GM12891 (cell line): ENCODE results near the gene BMP2.

ENCODE experiments used
- DNase-seq: peaks from one replicate; pipeline ENCODE4 v3.0.0; 2011; ENCODE audit warnings: low spot score; ENCODE audit not compliant: insufficient read length
- FAIRE-seq: peaks from 2 replicates; lab custom pipeline; 2011; peaks lifted over from hg19 to GRCh38; lab: Jason Lieb, UNC
- PAX5 ChIP-seq: IDR thresholded peaks from 2 replicates; pipeline ENCODE4 v1.6.1; 2011; ENCODE audit warnings: low read length, moderate library complexity, mild to moderate bottlenecking; ENCODE audit not compliant: insufficient read depth, severe bottlenecking
- POLR2A ChIP-seq: IDR thresholded peaks from 2 replicates; pipeline ENCODE4 v1.6.1; 2011; ENCODE audit warnings: low read depth, low read length, control low read depth
- POLR2AphosphoS5 ChIP-seq: IDR thresholded peaks from 2 replicates; pipeline ENCODE4 v1.6.1; 2011; ENCODE audit warnings: low read depth, low read length, control low read depth
- POU2F2 ChIP-seq: IDR thresholded peaks from 2 replicates; pipeline ENCODE4 v1.6.1; 2011; ENCODE audit warnings: low read depth, mild to moderate bottlenecking, control low read depth, low read length, moderate library complexity
- SPI1 ChIP-seq: IDR thresholded peaks from 2 replicates; pipeline ENCODE4 v1.6.1; 2011; ENCODE audit warnings: low read depth, low read length, control low read depth
- TAF1 ChIP-seq: IDR thresholded peaks from 2 replicates; pipeline ENCODE4 v1.6.1; 2011; ENCODE audit warnings: low read depth, low read length, control low read depth

The BMP2 gene

DNA sequence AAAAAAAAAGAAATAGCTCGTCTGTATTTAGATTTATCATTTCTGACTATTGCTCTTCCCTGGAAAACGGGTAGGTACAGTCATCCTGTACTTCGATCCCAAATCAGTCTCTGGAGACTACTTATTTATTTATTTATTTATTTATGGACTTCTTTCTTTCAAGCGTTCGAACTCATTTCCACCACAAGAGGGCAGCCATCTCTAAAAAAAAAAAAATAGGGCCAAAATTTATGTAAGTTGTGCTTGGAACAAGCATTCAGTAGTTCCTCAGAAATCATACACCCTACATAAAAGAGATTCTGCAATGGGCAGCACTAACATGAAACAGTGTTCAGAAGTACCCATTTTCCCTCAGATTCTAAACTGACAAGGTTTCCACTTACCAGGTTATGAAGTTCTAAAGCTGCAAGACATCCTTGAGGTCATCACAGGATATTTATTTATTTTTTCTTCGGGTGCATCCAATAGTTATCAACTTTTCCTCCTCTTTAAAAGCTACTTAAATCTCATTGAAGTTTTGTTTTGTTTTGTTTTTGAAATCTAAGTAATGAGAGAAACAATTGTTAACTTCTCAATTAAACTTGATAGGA is 1.9 kb upstream of the BMP2 start:
- TF ChIP-seq SPI1 (no peak), TAF1 (no peak), POLR2AphosphoS5 (no peak), POLR2A (no peak), POU2F2 (no peak), PAX5 (no peak)
- FAIRE-seq (no peak), DNase-seq (no peak)

DNA sequence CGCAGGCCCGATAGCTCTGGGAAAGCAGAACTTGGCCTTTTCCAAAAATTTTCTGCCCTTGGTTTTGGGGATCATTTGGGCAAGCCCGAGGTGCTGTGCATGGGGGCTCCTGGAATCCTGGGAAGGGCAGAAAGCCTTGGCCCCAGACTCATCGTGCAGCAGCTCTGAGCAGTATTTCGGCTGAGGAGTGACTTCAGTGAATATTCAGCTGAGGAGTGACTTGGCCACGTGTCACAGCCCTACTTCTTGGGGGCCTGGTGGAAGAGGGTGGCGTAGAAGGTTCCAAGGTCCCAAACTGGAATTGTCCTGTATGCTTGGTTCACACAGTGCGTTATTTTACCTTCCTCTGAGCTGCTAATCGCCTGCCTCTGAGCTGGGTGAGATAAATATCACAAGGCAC is 1.1 kb upstream of the BMP2 start:
- FAIRE-seq (no peak), DNase-seq (no peak)
- TF ChIP-seq POU2F2 (no peak), POLR2A (no peak), POLR2AphosphoS5 (no peak), SPI1 (no peak), PAX5 (no peak)

DNA sequence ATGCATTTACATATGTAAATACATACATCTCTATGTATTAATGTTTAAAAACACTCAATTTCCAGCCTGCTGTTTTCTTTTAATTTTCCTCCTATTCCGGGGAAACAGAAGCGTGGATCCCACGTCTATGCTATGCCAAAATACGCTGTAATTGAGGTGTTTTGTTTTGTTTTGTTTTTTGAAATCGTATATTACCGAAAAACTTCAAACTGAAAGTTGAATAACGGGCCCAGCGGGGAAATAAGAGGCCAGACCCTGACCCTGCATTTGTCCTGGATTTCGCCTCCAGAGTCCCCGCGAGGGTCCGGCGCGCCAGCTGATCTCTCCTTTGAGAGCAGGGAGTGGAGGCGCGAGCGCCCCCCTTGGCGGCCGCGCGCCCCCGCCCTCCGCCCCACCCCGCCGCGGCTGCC is 355 bp upstream of the BMP2 start:
- no peak for TF ChIP-seq TAF1
- no peak for TF ChIP-seq POLR2A
- TF ChIP-seq POLR2AphosphoS5: no peak
- TF ChIP-seq SPI1: no peak
- no peak for TF ChIP-seq PAX5
- TF ChIP-seq POU2F2: no peak
- no peak for DNase-seq
- FAIRE-seq: no peak

DNA sequence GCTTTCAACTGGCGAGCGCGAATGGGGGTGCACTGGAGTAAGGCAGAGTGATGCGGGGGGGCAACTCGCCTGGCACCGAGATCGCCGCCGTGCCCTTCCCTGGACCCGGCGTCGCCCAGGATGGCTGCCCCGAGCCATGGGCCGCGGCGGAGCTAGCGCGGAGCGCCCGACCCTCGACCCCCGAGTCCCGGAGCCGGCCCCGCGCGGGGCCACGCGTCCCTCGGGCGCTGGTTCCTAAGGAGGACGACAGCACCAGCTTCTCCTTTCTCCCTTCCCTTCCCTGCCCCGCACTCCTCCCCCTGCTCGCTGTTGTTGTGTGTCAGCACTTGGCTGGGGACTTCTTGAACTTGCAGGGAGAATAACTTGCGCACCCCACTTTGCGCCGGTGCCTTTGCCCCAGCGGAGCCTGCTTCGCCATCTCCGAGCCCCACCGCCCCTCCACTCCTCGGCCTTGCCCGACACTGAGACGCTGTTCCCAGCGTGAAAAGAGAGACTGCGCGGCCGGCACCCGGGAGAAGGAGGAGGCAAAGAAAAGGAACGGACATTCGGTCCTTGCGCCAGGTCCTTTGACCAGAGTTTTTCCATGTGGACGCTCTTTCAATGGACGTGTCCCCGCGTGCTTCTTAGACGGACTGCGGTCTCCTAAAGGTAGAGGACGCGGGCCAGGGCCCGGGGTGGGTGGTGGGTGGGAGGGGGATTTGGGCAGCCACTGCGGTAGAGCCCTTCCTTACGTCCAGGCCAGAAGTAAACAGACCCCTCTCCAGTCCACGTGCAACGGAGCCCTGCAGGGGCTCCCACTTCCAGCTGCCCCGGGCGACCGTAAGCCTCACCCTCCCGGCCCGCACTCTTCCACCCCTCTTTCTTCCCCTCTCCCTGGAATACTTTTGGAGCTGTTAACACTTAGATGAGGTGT is 998 bp downstream of the BMP2 start:
- no peak for FAIRE-seq
- no peak for TF ChIP-seq TAF1
- no peak for TF ChIP-seq PAX5
- TF ChIP-seq SPI1: no peak
- no peak for DNase-seq

DNA sequence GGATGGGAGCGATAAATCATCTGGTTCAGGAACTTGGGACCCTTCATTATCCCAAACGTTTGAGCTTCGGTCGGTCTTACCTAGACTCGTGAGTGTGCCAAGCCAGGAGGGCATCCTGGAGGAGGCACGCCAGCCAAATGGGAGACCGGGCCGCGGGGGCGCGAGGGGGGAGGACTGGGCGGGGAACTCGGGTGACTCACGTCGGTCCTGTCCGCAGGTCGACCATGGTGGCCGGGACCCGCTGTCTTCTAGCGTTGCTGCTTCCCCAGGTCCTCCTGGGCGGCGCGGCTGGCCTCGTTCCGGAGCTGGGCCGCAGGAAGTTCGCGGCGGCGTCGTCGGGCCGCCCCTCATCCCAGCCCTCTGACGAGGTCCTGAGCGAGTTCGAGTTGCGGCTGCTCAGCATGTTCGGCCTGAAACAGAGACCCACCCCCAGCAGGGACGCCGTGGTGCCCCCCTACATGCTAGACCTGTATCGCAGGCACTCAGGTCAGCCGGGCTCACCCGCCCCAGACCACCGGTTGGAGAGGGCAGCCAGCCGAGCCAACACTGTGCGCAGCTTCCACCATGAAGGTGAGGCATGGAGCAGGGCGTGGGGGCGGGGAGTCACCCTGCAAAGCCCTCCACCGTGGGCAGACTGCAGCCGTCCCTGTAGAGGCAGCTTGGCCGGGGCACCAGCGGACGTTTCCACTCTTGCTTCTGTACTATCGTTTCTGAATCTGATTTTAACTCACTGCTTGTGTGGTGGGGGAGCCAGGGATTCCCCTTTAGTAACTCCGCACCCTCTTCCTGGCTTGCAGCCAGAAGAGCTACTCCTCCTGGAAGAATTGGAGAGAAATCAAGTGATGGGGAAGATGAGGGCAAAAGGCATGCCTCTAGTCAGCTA is 2.7 kb downstream of the BMP2 start:
- no peak for DNase-seq

DNA sequence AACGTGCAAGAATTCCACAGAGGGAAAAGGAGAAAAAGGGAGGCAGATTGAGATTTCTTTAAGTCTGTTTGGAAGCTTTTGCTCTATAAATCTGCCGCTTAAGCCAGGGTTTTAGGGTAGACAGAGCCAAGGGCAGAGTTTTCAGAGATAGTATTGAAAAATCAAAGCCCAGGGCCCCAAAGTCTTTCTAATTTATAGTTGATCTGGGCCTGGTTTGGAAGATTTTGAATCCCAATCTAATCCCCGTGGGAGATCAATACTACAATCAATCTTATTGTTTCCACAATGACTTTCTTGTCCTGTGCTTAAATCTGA is 3.3 kb downstream of the BMP2 start:
- FAIRE-seq (no peak), DNase-seq (no peak)
- TF ChIP-seq POU2F2: no peak
- no peak for TF ChIP-seq POLR2A
- no peak for TF ChIP-seq SPI1
- no peak for TF ChIP-seq TAF1
- TF ChIP-seq PAX5: no peak
- TF ChIP-seq POLR2AphosphoS5: no peak

More for the DNA sequence above, 2.7 kb downstream of the BMP2 start:
- no peak for FAIRE-seq
- TF ChIP-seq SPI1: no peak
- TF ChIP-seq POLR2AphosphoS5: no peak
- TF ChIP-seq TAF1: no peak
- TF ChIP-seq POLR2A: no peak
- no peak for TF ChIP-seq PAX5
- TF ChIP-seq POU2F2: no peak

DNA sequence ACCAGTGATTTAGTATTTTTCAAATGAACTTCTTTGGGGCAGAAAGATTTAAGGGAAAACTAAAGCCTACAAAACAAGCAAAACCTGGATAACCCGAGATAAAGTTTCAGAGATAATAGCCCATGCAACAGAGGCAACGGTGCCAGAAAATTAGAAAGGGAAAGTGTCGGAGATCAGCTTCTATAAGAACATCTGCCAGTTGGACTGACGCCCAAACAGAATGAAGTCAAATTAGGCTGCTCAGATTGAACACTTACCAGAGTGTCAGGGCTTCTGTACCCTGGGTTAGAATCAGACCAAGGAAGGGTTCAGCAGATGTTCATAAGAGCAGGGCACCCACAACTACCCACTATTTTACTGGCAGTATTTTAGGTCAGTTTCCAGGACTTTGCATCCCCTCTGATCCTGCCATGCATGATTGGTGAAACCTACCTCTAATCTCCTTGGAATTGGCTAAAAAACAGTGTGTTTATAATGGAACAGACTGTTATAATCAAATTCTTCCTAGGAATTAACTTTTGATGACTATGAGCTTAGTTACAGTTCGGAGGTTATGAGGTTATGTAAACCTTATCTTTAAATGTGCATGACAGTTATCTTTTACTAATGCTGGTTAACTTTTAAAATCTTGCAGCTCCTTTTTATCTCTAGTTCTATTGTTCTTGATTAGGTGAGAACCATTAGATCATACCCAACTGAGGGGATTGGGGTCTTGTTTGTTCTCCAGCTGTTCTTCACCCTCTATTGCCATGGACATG is 13.1 kb downstream of the BMP2 start:
- DNase-seq: no peak

DNA sequence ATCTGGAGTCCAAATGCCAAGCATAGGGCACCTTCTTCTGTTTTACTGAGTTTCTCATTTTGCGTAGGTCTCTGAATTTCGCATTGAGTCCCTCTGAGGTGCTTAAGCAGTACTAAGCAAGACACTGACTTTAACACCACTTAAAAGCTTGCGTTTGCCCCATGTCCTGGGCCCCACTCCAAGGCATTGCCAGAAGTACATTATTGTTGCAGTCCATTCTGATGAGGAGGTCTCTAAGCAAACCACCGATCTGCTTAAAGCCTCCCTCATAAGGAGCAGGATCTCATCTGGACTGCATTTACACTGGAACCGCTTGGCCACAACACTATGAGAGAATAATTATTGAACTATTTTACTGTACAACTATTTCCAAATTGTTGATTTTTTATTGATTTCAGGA is 16.3 kb downstream of the BMP2 start:
- FAIRE-seq (no peak), DNase-seq (no peak)
- TF ChIP-seq TAF1 (no peak), PAX5 (no peak), SPI1 (no peak), POLR2A (no peak), POLR2AphosphoS5 (no peak), POU2F2 (no peak)

More for the DNA sequence above, 13.1 kb downstream of the BMP2 start:
- FAIRE-seq: no peak
- no peak for TF ChIP-seq POLR2A
- no peak for TF ChIP-seq PAX5
- TF ChIP-seq TAF1: no peak
- TF ChIP-seq POU2F2: no peak

DNA sequence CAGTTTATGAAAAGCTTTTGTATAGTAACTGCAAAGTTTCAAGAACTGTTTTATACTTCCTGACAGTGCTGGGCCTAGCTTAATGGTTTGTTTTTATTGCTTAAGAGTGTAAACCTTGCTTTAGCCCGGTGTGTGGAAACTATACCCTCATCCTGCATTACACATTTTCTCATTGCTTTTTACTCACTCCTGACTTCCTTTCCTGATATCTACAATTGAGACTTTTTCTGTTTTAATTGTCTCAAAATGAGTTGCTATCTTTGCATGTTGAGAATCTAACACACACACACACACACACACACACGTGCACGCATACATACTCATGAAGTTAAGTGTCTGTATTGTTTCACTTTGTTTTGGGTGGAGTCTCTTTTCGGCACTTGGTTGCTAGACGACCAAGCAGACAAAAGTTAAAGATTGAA is 16.7 kb downstream of the BMP2 start:
- TF ChIP-seq POLR2AphosphoS5 (no peak), POU2F2 (no peak)
- DNase-seq: no peak
- FAIRE-seq: no peak
